Activated CD4-positive, alpha-beta T cell treated with anti-CD3 and anti-CD28 coated beads, Interleukin-10, Interleukin-2, amounts not matched to agents 100 ng/mL and 50 ng/mL, durations not matched to agents 16 hours and 8 hours (primary cell): Measurements from ENCODE around the gene MFAP4.

Experiments used
- DNase-seq: peaks from one replicate; pipeline ENCODE4 v3.0.0-alpha.2; 2020

MFAP4 gene

GRCh38 chr17:19386974-19387920, at the start of gene MFAP4:
Gene MFAP4 (minus strand): TSS chr17:19387190. CDS start chr17:19387155, 35 bp downstream.
- DNase-seq = no peak

GRCh38 chr17:19433727-19434340, 46.8 kb upstream of the MFAP4 start:
- DNase-seq = no peak

GRCh38 chr17:19433255-19433654, 46.3 kb upstream of the MFAP4 start:
- no peak for DNase-seq

- no peak for DNase-seq
Observed at GRCh38 chr17:19431691-19432090, 44.7 kb upstream of the MFAP4 start.

GRCh38 chr17:19426631-19427030, 39.6 kb upstream of the MFAP4 start:
- DNase-seq = no peak

GRCh38 chr17:19424934-19425868, 38.2 kb upstream of the MFAP4 start:
- peak; percentile 18 for DNase-seq

- DNase-seq = no peak
Observed at GRCh38 chr17:19421926-19422325, 34.9 kb upstream of the MFAP4 start.

- DNase-seq = no peak
Observed at GRCh38 chr17:19421219-19421618, 34.2 kb upstream of the MFAP4 start.

GRCh38 chr17:19418251-19418992, 31.4 kb upstream of the MFAP4 start:
- DNase-seq = peak; percentile 33

- no peak for DNase-seq
Observed at GRCh38 chr17:19417611-19418010, 30.6 kb upstream of the MFAP4 start.

- DNase-seq = no peak
Observed at GRCh38 chr17:19415806-19416775, 29.1 kb upstream of the MFAP4 start.

GRCh38 chr17:19415311-19415710, 28.3 kb upstream of the MFAP4 start:
- no peak for DNase-seq

GRCh38 chr17:19414396-19415280, 27.6 kb upstream of the MFAP4 start:
- DNase-seq = no peak

- DNase-seq = no peak
Observed at GRCh38 chr17:19413761-19414160, 26.8 kb upstream of the MFAP4 start.

GRCh38 chr17:19412984-19413383, 26.0 kb upstream of the MFAP4 start:
- no peak for DNase-seq

- DNase-seq = no peak
Observed at GRCh38 chr17:19412510-19412909, 25.5 kb upstream of the MFAP4 start.

GRCh38 chr17:19411631-19412030, 24.6 kb upstream of the MFAP4 start:
- no peak for DNase-seq

- DNase-seq = no peak
Observed at GRCh38 chr17:19410875-19411620, 24.1 kb upstream of the MFAP4 start, which contains the start of gene RNF112. Gene RNF112 (plus strand): TSS chr17:19411232. CDS start chr17:19411409, 177 bp downstream.

- no peak for DNase-seq
Observed at GRCh38 chr17:19410091-19410490, 23.1 kb upstream of the MFAP4 start.
